Body of pancreas (tissue), 4 donors: ENCODE measurements around the gene USB1. TPM values are rescaled to one million over a fixed set of nuclear protein-coding genes. Genes with fewer than 3 reads are reported as not detected.

Experiments
- ATAC-seq: fragments of 150-250 bp; one replicate; pipeline ENCODE4 v1.9.1; 2016
- DNase-seq, 4 donors: peaks; one replicate each; pipeline ENCODE4 v3.0.0-alpha.2; 2019
- H3K27ac ChIP-seq, 4 donors: fragments of 200-600 bp; sonication (generic); 1 replicate in 3 of 4; 2 replicates in 1 of 4; pipeline versions ENCODE4 v1.5.1 to v1.6.1; 2016 to 2019; ENCODE audit warnings: mild to moderate bottlenecking in 1 of 4, mixed read lengths in 1 of 4, moderate library complexity in 1 of 4
- H3K27me3 ChIP-seq, 2 donors: fragments of 200-600 bp; sonication (generic); one replicate each; pipeline ENCODE4 v1.6.0; 2016; ENCODE audit warnings: mild to moderate bottlenecking in 1 of 2
- H3K36me3 ChIP-seq, 2 donors: fragments of 200-600 bp; sonication (generic); replicated peaks in 1 of 2; 2 replicates each; pipeline ENCODE4 v1.5.1; 2016; ENCODE audit warnings: low read depth in 2 of 2; ENCODE audit not compliant: insufficient read depth in 1 of 2
- H3K4me1 ChIP-seq: fragments of 200-600 bp; sonication (generic); one replicate; pipeline ENCODE4 v1.6.0; 2016
- H3K4me3 ChIP-seq, 2 donors: fragments of 200-600 bp; sonication (generic); 1 replicate in 1 of 2; 2 replicates in 1 of 2; pipeline ENCODE4 v1.5.1; 2016 to 2019
- H3K9me3 ChIP-seq, 3 donors: fragments of 200-600 bp; sonication (generic); 1 replicate in 2 of 3; 2 replicates in 1 of 3; pipeline ENCODE4 v1.5.1; 2016
- POLR2A ChIP-seq, 3 donors: fragments of 450-650 bp; IDR thresholded peaks; one replicate each; pipeline ENCODE4 v1.6.1; 2016; ENCODE audit warnings: antibody characterized with exemption in 3 of 3, mild to moderate bottlenecking in 2 of 3
- WGBS, 2 donors: methylation state at CpG; one replicate each; pipeline ENCODE4 v1.1.5; 2017; 5-methylcytosine and 5-hydroxymethylcytosine counted together
- intact Hi-C: fragments of 100-400 bp; cut with DNase I; formaldehyde crosslinking; loops from one replicate; pipeline ENCODE4 v1.15.1; 2023
- total RNA-seq, 2 donors: library from RNA; depleted of rRNA; stranded (reverse); fragments of >200 nt; gene quantifications; one replicate each; pipeline ENCODE4 v1.1.0, GENCODE V29; 2016
- TF ChIP-seq, protein P1 (sequence below), 7 experiments: fragments of 450-650 bp in 4 of 7; fragments of 200-600 bp in 3 of 7; sonication (generic) in 3 of 7; IDR thresholded peaks; one replicate each; pipeline ENCODE4 v1.5.1; 2016 to 2019; ENCODE audit warnings: antibody characterized with exemption in 7 of 7

USB1 gene
- total RNA-seq, 2 donors from 2014 or later, result 22.4 to 46.7 TPM

DNA sequence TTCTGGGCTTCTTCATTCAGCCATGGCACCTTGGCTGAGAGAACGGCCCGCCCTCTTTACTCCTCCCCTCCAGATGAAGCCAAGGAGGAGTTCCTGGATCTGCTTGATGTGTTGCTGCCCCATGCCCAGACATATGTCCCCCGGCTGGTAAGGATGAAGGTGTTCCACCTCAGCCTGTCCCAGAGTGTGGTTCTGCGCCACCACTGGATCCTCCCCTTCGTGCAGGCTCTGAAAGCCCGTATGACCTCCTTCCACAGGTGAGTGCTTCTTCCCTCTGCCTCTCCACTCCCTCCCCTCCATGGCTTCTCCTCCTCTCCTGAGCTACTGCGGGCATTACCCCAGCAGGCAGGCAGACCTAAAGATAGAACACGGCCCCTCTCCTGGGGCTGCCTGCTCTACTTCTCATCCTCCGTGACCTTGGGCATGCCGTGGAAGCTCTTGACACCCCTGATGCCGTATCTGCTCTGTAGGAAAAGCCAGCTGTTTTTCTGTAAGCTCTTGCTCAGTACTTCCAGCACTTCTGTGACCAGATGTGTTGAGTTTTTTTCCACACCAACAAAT, 8.7 kb downstream of the USB1 start:
- H3K27me3 ChIP-seq, result no peaks in the 10 kb centered on the region
- H3K4me3 ChIP-seq, result no peak overlapping the region
- no peaks in the 10 kb centered on the region for H3K9me3 ChIP-seq
- intact Hi-C loops, result loop anchor here (10.0 kb wide), 1 partner anchor 435 kb away; no protein-coding TSS in a partner anchor
- DNase-seq (no peak), ATAC-seq (no peak)
- H3K36me3 ChIP-seq, result peaks cover 0 to 7% of the 10 kb centered on the region in 2 donors
- WGBS, 2 donors, result 90 to 91% methylated on average over 11 of the region's 11 CpGs
- TF ChIP-seq, protein P1, sequence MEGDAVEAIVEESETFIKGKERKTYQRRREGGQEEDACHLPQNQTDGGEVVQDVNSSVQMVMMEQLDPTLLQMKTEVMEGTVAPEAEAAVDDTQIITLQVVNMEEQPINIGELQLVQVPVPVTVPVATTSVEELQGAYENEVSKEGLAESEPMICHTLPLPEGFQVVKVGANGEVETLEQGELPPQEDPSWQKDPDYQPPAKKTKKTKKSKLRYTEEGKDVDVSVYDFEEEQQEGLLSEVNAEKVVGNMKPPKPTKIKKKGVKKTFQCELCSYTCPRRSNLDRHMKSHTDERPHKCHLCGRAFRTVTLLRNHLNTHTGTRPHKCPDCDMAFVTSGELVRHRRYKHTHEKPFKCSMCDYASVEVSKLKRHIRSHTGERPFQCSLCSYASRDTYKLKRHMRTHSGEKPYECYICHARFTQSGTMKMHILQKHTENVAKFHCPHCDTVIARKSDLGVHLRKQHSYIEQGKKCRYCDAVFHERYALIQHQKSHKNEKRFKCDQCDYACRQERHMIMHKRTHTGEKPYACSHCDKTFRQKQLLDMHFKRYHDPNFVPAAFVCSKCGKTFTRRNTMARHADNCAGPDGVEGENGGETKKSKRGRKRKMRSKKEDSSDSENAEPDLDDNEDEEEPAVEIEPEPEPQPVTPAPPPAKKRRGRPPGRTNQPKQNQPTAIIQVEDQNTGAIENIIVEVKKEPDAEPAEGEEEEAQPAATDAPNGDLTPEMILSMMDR (IDR thresholded peaks at IDR 0.05), result no peak
- no peak for TF ChIP-seq POLR2A (IDR thresholded peaks at IDR 0.05)
- H3K27ac ChIP-seq, result no peak overlapping the region
- H3K4me1 ChIP-seq, result peaks cover 3% of the 10 kb centered on the region

DNA sequence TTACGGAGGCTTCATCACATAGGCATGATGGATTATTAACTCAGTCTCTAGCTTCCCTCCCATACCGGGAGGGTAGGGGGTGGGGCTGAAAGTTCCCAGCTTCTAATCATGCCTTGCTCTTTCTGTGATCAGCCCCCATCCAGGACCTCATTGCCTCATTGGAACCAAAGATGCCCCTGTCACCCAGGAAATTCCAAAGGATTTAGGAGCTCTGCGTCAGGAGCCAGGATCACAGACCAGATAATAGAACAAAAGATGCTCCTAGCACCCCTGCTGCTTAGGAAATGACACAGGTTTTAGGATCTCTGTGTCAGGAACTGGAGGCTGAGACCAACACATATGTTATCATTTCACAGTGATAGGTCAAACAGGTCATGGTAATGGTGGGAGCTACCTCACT, 9.7 kb downstream of the USB1 start:
- Histone ChIP-seq H3K4me3 (no peak overlapping the region), H3K36me3 (peaks cover 0 to 7% of the 10 kb centered on the region in 2 donors), H3K9me3 (no peaks in the 10 kb centered on the region), H3K27me3 (no peaks in the 10 kb centered on the region), H3K4me1 (no peaks in the 10 kb centered on the region), H3K27ac (no peak overlapping the region)
- TF ChIP-seq POLR2A (IDR thresholded peaks at IDR 0.05), result no peak
- TF ChIP-seq, protein P1 (IDR thresholded peaks at IDR 0.05), result no peak
- 60 to 72% methylated on average over 3 of the region's 3 CpGs for WGBS, 2 donors
- intact Hi-C loops, result loop anchor here (10.0 kb wide), 1 partner anchor 436 kb away; no protein-coding TSS in a partner anchor
- ATAC-seq, result no peak
- no peak for DNase-seq

DNA sequence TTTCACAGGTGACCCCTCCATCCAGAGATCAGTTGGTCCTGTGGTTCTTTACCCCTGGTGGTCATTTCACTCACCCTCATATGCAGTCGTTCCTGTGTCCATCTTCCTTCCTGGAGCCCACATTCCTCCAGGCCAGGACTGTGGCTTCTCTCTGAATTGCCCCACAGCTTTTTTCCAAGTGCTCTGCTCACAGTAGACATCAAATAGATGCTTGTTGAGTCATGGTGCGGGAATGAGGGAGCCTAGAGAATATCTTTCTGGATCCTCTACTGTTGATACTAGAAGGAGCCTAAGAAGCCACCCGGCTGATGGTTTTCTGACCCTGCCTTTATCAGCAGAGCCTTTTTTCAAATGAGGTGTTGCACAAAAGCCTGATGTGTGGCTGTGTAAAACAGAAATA, 10.4 kb downstream of the USB1 start:
- intact Hi-C loops, result loop anchor here (10.0 kb wide), 1 partner anchor 437 kb away; no protein-coding TSS in a partner anchor
- peaks cover 2% of the 10 kb centered on the region for H3K4me1 ChIP-seq
- H3K36me3 ChIP-seq, result peaks cover 0 to 7% of the 10 kb centered on the region in 2 donors
- H3K27me3 ChIP-seq, result no peaks in the 10 kb centered on the region
- TF ChIP-seq POLR2A (IDR thresholded peaks at IDR 0.05), result no peak
- TF ChIP-seq, protein P1 (IDR thresholded peaks at IDR 0.05), result no peak
- 70 to 75% methylated on average over 3 of the region's 3 CpGs for WGBS, 2 donors
- DNase-seq, result no peak
- no peaks in the 10 kb centered on the region for H3K9me3 ChIP-seq
- H3K27ac ChIP-seq, result no peak overlapping the region
- H3K4me3 ChIP-seq, result no peak overlapping the region
- no peak for ATAC-seq

GRCh38 chr16:58012481-58012880, 11.3 kb downstream of the USB1 start:
- 79 to 86% methylated on average over 9 of the region's 9 CpGs for WGBS, 2 donors
- TF ChIP-seq, protein P1 (IDR thresholded peaks at IDR 0.05), result no peak
- TF ChIP-seq POLR2A (IDR thresholded peaks at IDR 0.05), result no peak
- peaks cover 8% of the 10 kb centered on the region for H3K4me1 ChIP-seq
- no peaks in the 10 kb centered on the region for H3K9me3 ChIP-seq
- H3K36me3 ChIP-seq, result peaks cover 0 to 7% of the 10 kb centered on the region in 2 donors
- no peak overlapping the region for H3K27ac ChIP-seq
- intact Hi-C loops, result loop anchor here (10.0 kb wide), 1 partner anchor 438 kb away; no protein-coding TSS in a partner anchor
- ATAC-seq (no peak), DNase-seq (no peak)
- H3K27me3 ChIP-seq, result no peaks in the 10 kb centered on the region
- H3K4me3 ChIP-seq, result no peak overlapping the region
